ENCODE results near the gene SDE2.
"Not testable (repeated sequence)": the region's sequence is repeated elsewhere in the genome, so short reads cannot be mapped to it uniquely, and the experiment has no call there.

SDE2 gene

GRCh38 chr1:225975146-225975545 lies 24.0 kb downstream of the SDE2 start:
- not testable (repeated sequence) for DNase-seq (ENCODE audit: low read depth in 2 of 2)

GRCh38 chr1:225974454-225974853 lies 24.7 kb downstream of the SDE2 start:
- DNase-seq (ENCODE audit: low read depth in 2 of 2) = no peak

GRCh38 chr1:225973158-225973557 lies 26.0 kb downstream of the SDE2 start:
- DNase-seq (ENCODE audit: low read depth in 2 of 2) = no peak

GRCh38 chr1:225972344-225973152 lies 26.6 kb downstream of the SDE2 start:
- DNase-seq (ENCODE audit: low read depth in 2 of 2) = no peak

- not testable (repeated sequence) for DNase-seq (ENCODE audit: low read depth in 2 of 2)
These were observed 28.5 kb downstream of the SDE2 start for GRCh38 chr1:225970592-225971157.

GRCh38 chr1:225969751-225970150 lies 29.4 kb downstream of the SDE2 start:
- DNase-seq (ENCODE audit: low read depth in 2 of 2) = not testable (repeated sequence)

GRCh38 chr1:225965231-225965630 lies 33.9 kb downstream of the SDE2 start:
- no peak for DNase-seq (ENCODE audit: low read depth in 2 of 2)

- no peak for DNase-seq (ENCODE audit: low read depth in 2 of 2)
These were observed 35.2 kb downstream of the SDE2 start for GRCh38 chr1:225963735-225964530.

- peak; percentile 32 to 41 for DNase-seq (ENCODE audit: low read depth in 2 of 2)
These were observed 36.6 kb downstream of the SDE2 start for GRCh38 chr1:225962440-225962975.

- DNase-seq (ENCODE audit: low read depth in 2 of 2) = no peak
These were observed 37.3 kb downstream of the SDE2 start for GRCh38 chr1:225961659-225962439.

GRCh38 chr1:225958041-225958440 lies 41.1 kb downstream of the SDE2 start:
- DNase-seq (ENCODE audit: low read depth in 2 of 2) = no peak

- no peak for DNase-seq (ENCODE audit: low read depth in 2 of 2)
These were observed 44.4 kb downstream of the SDE2 start for GRCh38 chr1:225954753-225955152.

- DNase-seq (ENCODE audit: low read depth in 2 of 2) = no peak
These were observed 45.8 kb downstream of the SDE2 start for GRCh38 chr1:225953315-225953714.

GRCh38 chr1:225950905-225951497 lies 48.1 kb downstream of the SDE2 start:
- no peak for DNase-seq (ENCODE audit: low read depth in 2 of 2)

GRCh38 chr1:225949041-225949440 lies 50.1 kb downstream of the SDE2 start:
- no peak for DNase-seq (ENCODE audit: low read depth in 2 of 2)

GRCh38 chr1:225946803-225947202 lies 52.3 kb downstream of the SDE2 start:
- no peak for DNase-seq (ENCODE audit: low read depth in 2 of 2)

- no peak for DNase-seq (ENCODE audit: low read depth in 2 of 2)
These were observed 53.0 kb downstream of the SDE2 start for GRCh38 chr1:225946082-225946620.

GRCh38 chr1:225945564-225945963 lies 53.6 kb downstream of the SDE2 start:
- no peak for DNase-seq (ENCODE audit: low read depth in 2 of 2)

- no peak for DNase-seq (ENCODE audit: low read depth in 2 of 2)
These were observed 54.2 kb downstream of the SDE2 start for GRCh38 chr1:225944951-225945350.

- DNase-seq (ENCODE audit: low read depth in 2 of 2) = no peak
These were observed 54.8 kb downstream of the SDE2 start for GRCh38 chr1:225944387-225944786.

GRCh38 chr1:225943582-225943981 lies 55.6 kb downstream of the SDE2 start:
- no peak for DNase-seq (ENCODE audit: low read depth in 2 of 2)

Measured in stimulated activated CD8-positive, alpha-beta memory T cell treated with anti-CD3 and anti-CD28 coated beads, Interleukin-2, amount 100 ng/mL, for 1 hour (primary cell).